Measurements from ENCODE around the gene GFOD1.
A peak's percentile ranks its signal among the peaks of the same experiment; 100 is the strongest.
"Not testable (repeated sequence)": the region's sequence is repeated elsewhere in the genome, so short reads cannot be mapped to it uniquely, and the experiment has no call there.

Gene GFOD1

GRCh38 chr6:13434777-13435176, 52.6 kb downstream of the GFOD1 start:
- no peak for TF ChIP-seq CTCF (conservative IDR thresholded peaks at IDR 0.05; ENCODE audit: low read length)
- H3K4me3 ChIP-seq (ENCODE audit: low read length): no peak overlapping the region
- DNase-seq (ENCODE audit: low read depth): no peak

DNA sequence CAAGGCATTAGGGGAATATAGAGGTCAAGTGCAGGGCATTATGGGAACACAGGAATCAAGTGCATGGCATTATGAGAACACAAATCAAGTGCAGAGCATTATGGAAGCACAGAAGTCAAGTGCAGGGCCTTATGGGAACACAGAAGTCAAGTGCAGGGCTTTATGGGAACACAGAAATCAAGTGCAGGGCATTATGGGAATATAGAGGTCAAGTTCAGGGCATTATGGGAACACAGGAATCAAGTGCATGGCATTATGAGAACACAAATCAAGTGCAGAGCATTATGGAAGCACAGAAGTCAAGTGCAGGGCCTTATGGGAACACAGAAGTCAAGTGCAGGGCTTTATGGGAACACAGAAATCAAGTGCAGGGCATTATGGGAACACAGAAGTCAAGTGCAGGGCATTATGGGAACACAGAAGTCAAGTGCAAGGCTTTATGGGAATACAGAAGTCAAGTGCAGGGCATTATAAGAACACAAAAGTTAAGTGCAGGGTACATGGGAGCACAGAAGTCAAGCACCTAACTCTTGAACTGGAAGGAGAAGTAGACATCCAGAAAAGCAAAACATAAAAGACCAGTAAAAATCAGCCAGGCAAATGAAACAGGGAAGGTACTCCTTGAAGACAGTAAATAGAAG, 53.1 kb downstream of the GFOD1 start:
- H3K4me3 ChIP-seq (ENCODE audit: low read length); DNase-seq (ENCODE audit: low read depth): not testable (repeated sequence)

DNA sequence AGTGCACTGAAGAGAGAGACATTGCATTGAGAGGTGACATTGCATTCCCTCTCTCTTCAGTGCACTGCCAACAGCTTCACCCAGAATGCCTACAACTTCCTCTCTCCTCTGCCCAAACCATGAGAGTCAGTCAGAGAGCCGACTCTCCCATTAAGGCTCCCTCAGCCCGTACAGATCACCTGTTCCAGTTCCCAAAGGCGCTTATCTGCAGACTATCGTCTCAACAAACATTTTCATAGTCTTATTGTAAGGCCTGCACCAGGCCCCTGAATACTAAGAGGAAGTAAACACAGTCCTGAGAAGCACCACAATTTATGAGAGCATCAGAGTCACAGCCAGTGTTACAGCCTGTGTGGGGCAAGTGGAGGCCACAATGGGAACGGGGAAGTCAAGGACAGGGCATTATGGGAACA, 53.7 kb downstream of the GFOD1 start:
- no peak for TF ChIP-seq CTCF (conservative IDR thresholded peaks at IDR 0.05; ENCODE audit: low read length)
- no peak for DNase-seq (ENCODE audit: low read depth)

GRCh38 chr6:13432526-13433184, 54.7 kb downstream of the GFOD1 start:
- DNase-seq (ENCODE audit: low read depth): peak; percentile 53
- no peak for TF ChIP-seq CTCF (conservative IDR thresholded peaks at IDR 0.05; ENCODE audit: low read length)

More for the DNA sequence above, 53.7 kb downstream of the GFOD1 start:
- no peak overlapping the region for H3K4me3 ChIP-seq (ENCODE audit: low read length)

DNA sequence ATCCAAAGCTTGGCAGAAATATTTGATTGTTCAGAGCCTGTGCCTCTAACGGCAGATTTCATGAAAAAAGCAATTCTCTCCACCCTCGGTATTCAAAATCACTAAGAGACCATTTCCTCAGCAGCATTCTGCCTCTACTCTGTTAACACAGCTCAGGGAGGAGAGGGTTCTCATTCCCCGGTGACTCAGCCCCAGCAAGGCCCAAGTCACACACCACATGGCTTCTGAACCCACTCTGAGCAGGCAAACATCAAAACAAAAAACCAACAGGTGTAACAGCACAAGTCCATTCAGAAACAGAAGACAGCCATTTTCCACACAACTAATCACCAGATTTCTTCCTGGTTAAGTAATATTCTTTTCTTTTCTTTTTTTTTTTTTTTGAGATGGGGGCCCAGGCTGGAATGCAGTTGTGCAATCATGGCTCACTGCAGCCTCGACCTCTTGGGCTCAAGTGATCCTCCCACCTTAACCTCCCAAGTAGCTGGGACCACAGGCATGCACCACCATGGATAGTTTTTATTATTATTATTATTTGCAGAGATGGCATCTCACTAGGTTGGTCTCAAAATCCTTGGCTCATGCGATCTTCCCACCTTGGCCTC, 55.4 kb downstream of the GFOD1 start:
- peak; percentile 30 for DNase-seq (ENCODE audit: low read depth)
- no peak for TF ChIP-seq CTCF (conservative IDR thresholded peaks at IDR 0.05; ENCODE audit: low read length)
- no peak overlapping the region for H3K4me3 ChIP-seq (ENCODE audit: low read length)

More at GRCh38 chr6:13432526-13433184, 54.7 kb downstream of the GFOD1 start:
- no peak overlapping the region for H3K4me3 ChIP-seq (ENCODE audit: low read length)

DNA sequence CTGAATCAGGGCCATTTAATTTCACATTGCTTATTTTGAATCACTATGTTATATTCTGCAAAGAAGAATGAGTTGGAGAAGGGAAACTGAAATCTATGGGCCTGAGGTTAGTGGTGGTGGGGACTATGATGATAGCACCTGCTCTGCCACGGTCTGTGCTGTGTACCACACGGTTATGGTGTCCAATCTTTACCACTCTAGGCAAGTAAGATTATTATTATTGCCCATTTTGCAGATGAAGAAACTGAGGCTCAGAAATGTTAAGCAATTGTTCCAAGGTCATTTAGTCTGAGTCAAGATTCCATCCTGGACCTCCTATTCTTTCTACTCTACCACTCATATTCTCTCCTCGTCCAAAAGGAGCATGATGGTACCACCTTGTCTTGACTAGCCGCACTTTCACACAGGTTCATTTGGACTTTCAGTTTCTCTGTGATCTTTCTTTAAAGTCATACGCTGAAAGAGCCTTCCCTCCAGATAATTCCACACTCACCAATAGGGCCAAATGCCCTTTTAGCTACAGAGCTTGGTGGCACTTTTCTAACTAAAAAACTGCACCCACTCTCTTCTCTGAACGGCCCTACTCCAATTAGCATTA, 56.2 kb downstream of the GFOD1 start:
- TF ChIP-seq CTCF (conservative IDR thresholded peaks at IDR 0.05; ENCODE audit: low read length): no peak
- no peak for DNase-seq (ENCODE audit: low read depth)
- H3K4me3 ChIP-seq (ENCODE audit: low read length): no peak overlapping the region

GRCh38 chr6:13429406-13429753, 58.0 kb downstream of the GFOD1 start:
- no peak for DNase-seq (ENCODE audit: low read depth)
- no peak for TF ChIP-seq CTCF (conservative IDR thresholded peaks at IDR 0.05; ENCODE audit: low read length)
- no peak overlapping the region for H3K4me3 ChIP-seq (ENCODE audit: low read length)
